ENCODE data around the gene TXNRD3.

DNA sequence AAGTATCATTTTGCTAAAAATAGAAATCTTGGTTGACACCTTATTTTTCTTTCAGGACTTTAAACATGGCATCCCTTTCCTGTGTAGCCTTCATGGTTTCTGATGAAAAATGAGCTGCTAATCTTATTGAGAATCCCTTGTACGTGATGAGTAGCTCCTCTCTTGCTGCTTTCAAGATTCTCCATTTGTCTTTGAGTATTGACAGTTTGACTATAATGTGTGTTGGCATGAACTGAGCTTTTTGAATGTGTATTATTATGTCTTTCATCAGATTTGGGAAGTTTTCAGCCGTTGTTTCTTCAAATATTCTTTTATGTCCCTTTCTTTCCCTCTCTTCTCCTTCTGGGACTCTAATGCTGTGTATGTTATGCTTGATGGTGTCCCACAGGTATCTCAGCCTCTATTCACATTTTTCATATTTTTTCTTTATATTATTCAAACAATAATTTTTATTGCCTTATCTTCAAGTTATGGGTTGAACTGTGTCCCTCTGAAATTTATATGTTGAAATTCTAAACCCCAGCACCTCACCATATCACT lies 92.1 kb downstream of the TXNRD3 start:
- TF ChIP-seq, protein P1, sequence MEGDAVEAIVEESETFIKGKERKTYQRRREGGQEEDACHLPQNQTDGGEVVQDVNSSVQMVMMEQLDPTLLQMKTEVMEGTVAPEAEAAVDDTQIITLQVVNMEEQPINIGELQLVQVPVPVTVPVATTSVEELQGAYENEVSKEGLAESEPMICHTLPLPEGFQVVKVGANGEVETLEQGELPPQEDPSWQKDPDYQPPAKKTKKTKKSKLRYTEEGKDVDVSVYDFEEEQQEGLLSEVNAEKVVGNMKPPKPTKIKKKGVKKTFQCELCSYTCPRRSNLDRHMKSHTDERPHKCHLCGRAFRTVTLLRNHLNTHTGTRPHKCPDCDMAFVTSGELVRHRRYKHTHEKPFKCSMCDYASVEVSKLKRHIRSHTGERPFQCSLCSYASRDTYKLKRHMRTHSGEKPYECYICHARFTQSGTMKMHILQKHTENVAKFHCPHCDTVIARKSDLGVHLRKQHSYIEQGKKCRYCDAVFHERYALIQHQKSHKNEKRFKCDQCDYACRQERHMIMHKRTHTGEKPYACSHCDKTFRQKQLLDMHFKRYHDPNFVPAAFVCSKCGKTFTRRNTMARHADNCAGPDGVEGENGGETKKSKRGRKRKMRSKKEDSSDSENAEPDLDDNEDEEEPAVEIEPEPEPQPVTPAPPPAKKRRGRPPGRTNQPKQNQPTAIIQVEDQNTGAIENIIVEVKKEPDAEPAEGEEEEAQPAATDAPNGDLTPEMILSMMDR (conservative IDR thresholded peaks at IDR 0.05): no peak
- TF ChIP-seq EZH2 (IDR thresholded peaks at IDR 0.05; ENCODE audit: low read depth): no peak

All from PC-9 (cell line).